CD4-positive, alpha-beta T cell treated with Interleukin-15 for 4 hours (primary cell): ENCODE data around the gene PPM1A.
A peak's percentile ranks its signal among the peaks of the same experiment; 100 is the strongest.
"Not testable (repeated sequence)": the region's sequence is repeated elsewhere in the genome, so short reads cannot be mapped to it uniquely, and the experiment has no call there.

Experiments
- DNase-seq: peaks from one replicate; pipeline ENCODE4 v3.0.0-alpha.2; 2020; ENCODE audit warnings: low spot score

PPM1A gene

DNA sequence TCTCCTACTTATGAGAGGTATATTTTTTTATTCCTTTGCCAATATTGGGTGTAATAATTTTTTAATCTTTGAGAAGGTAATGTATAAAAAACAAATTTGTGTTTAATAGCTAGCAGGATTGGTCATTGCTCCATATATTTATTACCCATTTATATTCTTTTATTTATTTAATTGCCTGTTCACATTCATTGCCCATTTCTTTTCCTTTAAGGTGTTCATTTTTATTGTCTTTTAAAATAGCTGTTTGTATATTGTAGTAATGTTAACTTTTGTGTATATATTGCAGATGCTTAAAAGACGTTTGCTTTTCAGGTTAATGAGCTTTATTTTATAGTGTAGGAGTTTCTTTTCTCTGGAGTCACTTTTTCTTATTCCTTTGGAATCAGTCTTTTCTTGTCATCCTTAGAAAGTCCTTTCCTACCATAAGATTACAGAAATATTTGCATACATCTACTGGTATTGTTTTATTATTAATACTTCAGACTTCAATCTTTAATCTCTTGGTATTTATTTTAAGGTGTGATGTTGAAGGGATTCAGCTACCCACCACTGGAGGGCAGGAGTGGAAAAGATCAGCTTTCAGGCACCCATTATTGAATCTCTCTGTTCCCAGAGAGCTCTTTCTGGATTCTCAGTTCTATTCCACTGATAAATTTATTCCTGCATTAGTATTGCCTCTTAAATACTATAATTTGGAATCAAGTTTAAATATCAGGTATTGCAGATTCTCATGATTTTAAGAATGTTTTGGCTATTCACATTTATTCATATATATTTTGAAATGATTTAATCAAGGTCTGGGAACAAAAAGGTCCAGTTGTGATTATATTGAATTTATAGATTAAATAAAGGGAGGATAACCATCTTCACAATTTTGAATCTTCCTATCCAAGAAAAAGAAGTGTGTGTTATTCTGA lies 17.3 kb downstream of the PPM1A start:
- peak; percentile 29 for DNase-seq

- no peak for DNase-seq
Measured at GRCh38 chr14:60272177-60272576, 23.2 kb downstream of the PPM1A start.

- no peak for DNase-seq
Measured at GRCh38 chr14:60273956-60274355, 24.9 kb downstream of the PPM1A start.

DNA sequence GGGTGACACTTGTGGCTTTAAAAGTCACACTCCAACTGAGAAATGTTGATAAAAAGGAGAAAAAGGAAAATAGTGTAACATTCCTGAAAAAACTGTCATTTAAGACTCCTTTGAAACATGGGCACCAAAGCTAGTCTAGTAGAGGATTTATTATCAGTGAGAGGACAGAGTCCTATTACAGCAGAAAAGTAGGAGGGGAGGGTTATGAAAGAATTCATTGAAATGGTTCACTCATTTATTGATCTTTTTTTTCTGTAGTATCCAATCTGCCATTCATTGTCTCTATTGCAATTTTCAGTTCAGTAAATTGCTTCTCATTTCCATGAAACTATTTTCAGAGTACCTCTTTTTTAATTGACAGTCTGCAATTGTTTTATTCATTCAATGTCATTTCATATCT lies 25.4 kb downstream of the PPM1A start:
- no peak for DNase-seq

DNA sequence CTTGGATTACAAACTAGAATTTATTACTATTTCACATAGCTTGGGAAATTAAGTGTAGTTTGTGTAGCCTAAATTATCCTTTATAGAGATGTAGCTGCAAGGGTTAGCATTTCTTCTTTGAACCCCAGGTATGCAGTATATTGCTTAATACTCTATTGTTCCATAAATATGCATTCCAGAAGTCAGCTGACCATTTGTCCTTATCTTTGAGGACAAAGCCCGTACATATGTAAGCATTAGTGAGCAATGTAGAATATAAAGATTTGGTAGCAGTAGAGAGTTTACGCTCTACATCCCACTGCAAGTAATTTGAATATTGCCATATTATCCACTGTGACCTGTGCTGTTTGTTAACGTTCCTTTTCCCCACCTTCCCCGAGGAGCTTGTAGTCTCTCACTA lies 26.9 kb downstream of the PPM1A start:
- DNase-seq: no peak

DNA sequence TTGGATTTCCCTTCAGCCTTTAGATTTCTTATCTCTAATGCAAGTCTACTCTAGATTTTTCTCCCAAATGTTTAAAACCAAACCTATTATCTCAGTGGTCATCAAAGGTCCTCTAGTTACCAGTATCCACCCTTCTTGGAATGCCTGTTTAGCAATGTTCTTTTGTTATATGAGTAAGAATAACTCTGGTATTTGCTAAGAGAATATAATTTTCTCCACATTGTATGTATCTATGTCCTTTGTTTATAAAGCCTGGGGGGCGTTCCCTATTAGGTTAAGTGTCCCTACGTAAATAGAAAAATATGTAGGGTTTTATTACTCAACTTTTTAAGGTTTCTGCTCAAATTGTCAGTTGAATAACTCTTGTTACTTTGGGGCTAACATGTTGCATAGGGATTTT lies 27.3 kb downstream of the PPM1A start:
- no peak for DNase-seq

- no peak for DNase-seq
Measured at GRCh38 chr14:60277605-60278190, 28.7 kb downstream of the PPM1A start.

DNA sequence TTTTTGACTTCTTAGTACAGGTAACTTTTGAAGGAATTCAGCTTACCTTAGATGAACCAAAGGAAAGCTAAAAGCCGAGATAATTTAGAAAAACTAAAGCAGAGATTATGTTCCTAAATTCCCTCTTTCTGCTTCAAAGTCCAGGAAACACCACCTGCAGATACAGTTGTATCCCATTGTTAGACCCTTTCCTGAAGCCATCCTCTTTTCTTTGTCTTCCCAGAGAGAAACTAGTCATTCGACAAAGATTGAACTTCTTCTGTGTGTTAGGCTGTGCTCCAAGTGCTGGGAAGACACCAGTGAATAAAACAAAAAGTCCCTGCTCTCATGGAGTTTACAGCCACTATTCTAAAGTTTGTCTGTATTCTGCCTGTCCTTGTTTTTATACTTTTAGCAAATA lies 29.3 kb downstream of the PPM1A start:
- DNase-seq: no peak

- no peak for DNase-seq
Measured at GRCh38 chr14:60287452-60287851, 38.4 kb downstream of the PPM1A start.

- no peak for DNase-seq
Measured at GRCh38 chr14:60288279-60288678, 39.3 kb downstream of the PPM1A start.

GRCh38 chr14:60294411-60295069 lies 45.5 kb downstream of the PPM1A start:
- no peak for DNase-seq

DNA sequence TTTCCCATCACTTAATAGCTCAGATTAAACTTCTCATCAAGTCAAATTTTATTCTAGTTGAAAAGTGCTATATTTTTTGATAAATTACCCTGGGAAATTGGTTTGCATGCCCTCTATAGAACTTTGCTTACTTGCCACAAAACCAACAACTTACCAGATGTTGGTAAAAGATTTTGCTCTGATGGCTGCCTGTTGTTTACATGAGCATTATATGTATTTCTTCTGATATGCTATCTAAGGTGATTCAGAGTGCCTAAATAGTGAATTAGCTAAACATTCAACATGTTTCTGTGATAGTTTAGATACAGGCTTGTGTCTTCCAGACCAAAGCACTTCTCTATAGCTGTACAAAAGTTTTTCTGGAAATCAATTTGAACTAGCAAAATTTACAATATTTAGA lies 51.0 kb downstream of the PPM1A start:
- DNase-seq: no peak

DNA sequence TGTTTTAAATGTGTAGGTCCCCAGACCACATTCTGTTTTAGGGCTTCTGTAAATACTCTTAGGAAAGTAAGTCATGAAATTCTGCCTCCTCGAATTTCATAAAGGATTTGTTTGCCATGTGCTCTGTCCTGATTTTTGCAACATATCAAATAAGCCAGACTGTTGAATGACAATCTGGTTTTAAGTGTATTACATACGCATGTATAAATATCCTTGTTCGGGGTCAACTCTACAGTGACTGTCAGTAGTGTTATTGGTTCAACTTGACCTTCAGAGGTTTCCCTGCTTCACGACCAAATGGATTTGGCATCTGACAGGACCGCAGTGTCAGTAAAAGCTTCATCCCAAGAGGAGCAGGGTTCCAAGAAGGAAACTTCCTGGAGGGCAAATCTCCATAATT lies 52.7 kb downstream of the PPM1A start:
- DNase-seq: no peak

- no peak for DNase-seq
Measured at GRCh38 chr14:60302663-60303062, 53.6 kb downstream of the PPM1A start.

DNA sequence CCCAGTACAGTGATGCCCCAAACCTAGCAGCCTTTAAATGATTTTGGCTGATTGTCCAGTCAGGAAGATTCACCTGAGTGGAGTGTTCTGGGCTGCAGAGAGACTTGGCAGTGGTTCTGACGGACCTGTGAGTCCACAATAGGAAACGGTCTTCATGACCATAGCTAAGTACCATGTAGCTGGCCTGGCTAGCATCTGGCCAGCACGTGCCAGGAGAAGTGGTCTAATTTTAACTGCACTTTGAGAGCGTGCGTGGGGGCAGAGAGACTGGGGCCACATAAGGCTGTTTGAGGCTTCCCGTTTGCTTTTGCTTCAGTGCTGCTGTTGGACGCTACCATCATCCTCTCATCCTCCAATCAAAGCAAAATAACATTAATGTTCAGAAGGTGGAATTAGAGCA lies 54.7 kb downstream of the PPM1A start:
- no peak for DNase-seq

DNA sequence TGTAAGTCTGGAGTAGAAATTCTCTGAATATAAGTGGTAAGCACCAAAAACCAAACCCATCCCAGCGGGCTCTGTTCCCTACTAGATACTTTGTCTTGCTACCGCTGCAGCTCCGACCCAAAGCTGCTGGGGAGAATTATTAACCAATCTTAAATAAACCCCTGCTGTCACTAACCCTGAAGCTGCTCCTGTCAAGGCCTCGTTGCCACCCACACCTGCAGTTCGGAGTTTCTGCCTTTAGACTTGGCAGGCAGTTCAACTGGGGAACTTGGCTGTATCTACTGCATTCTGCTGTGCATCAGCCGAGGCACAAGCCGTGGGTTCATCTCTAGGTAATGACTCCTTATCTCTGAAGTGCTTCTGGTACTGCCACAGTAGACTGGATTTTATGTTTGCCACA lies 55.5 kb downstream of the PPM1A start:
- no peak for DNase-seq

GRCh38 chr14:60309867-60310552 lies 61.0 kb downstream of the PPM1A start:
- no peak for DNase-seq

DNA sequence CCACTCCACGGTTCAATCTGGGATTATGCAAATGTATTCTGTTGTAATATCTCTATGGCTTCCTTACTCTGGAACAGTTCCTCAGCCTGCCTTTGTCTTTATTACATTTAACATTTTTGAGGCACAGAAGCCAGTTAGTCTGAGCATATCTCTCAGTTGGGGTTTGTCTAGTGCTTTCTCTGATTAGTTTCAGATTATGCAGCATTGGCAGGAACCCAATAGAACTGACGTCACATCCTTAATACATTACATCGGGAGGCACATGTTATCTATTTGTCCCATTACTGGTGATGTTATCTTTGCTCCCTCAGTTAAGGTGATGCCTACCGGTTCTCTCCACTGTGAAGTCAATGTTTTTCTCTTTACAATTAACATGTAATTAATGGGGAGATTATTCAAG lies 62.4 kb downstream of the PPM1A start:
- no peak for DNase-seq

DNA sequence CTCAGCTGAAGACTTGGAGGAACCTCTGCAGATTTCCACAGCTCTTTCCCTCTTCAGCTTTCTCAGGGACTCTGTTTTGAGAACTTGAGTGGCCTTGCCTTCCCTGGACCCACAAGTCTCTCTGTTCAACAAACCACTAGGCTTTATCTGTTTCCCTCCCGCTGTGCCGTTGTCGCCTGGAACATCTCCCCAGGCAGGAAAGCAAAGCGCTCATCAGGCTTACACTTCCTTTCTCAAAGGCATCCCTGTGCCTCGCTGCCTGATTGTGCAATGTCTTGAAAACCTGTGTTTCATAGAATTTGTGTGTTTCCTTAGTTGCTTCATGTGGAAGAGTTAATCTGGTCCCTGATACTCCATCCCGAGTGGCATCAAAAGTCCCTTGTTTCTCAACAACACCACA lies 64.1 kb downstream of the PPM1A start:
- DNase-seq: no peak

- no peak for DNase-seq
Measured at GRCh38 chr14:60315196-60315990, 66.4 kb downstream of the PPM1A start.

- DNase-seq: no peak
Measured at GRCh38 chr14:60317609-60318008, 68.6 kb downstream of the PPM1A start.

DNA sequence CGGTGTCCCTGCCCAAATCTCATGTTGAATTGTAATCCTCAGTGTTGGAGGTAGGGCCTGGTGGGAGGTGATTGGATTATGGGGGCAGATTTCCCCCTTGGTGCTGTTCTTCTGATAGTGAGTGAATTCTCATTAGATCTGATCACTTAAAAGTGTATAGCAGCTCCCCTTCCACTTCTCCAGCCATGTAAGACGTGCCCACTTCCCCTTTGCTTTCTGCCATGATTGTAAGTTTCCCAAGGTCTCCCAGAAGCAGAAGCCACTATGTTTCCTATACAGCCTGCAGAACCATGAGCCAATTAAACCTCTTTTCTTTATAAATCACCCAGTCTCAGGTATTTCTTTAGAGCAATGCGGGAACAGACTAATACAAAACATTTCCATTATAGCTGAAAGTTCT lies 71.8 kb downstream of the PPM1A start:
- DNase-seq: not testable (repeated sequence)
